ENCODE measurements around the gene KRTAP2-1. TPM values are rescaled to one million over a fixed set of nuclear protein-coding genes. Genes with fewer than 3 reads are reported as not detected.
"Not testable (repeated sequence)": the region's sequence is repeated elsewhere in the genome, so short reads cannot be mapped to it uniquely, and the experiment has no call there.

Gene KRTAP2-1
- total RNA-seq, 1 experiment from 2014 or later: not detected

GRCh38 chr17:41020336-41020735 is 26.8 kb downstream of the KRTAP2-1 start:
- in situ Hi-C loops (cut with HindIII; ENCODE audit: low pct_unique_long_range_greater_than_20kb, low sequenced_read_pairs): no loop called here
- DNase-seq (ENCODE audit: low read depth): peak; percentile 61

GRCh38 chr17:41019415-41019814 is 27.7 kb downstream of the KRTAP2-1 start:
- in situ Hi-C loops (cut with HindIII; ENCODE audit: low pct_unique_long_range_greater_than_20kb, low sequenced_read_pairs): no loop called here
- DNase-seq (ENCODE audit: low read depth): no peak

GRCh38 chr17:41018541-41018940 is 28.6 kb downstream of the KRTAP2-1 start:
- no peak for DNase-seq (ENCODE audit: low read depth)
- in situ Hi-C loops (cut with HindIII; ENCODE audit: low pct_unique_long_range_greater_than_20kb, low sequenced_read_pairs): no loop called here

GRCh38 chr17:41016578-41017215 is 30.4 kb downstream of the KRTAP2-1 start:
- in situ Hi-C loops (cut with HindIII; ENCODE audit: low pct_unique_long_range_greater_than_20kb, low sequenced_read_pairs): no loop called here

DNA sequence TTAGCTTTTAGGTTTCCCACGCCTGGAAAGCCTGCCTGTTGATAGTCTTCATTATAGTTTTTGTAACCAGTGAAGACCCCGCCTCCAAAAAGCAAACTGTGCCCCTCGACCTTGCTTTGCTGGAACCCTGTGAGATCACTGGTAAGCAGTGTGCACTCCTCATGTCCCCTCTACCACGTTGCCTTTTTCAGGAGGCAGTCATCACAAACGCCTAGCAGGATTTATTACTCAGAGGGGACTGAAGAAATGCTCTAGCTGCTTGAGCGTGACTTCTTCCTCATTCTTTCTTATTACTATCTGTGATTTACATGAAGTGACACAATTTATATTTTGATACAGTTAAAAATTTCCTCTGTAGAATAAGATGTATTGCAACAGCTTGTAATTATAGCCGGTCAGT is 31.7 kb downstream of the KRTAP2-1 start:
- peak; percentile 47 for DNase-seq (ENCODE audit: low read depth)
- in situ Hi-C loops (cut with HindIII; ENCODE audit: low pct_unique_long_range_greater_than_20kb, low sequenced_read_pairs): no loop called here

More at GRCh38 chr17:41016578-41017215, 30.4 kb downstream of the KRTAP2-1 start:
- DNase-seq (ENCODE audit: low read depth): no peak

DNA sequence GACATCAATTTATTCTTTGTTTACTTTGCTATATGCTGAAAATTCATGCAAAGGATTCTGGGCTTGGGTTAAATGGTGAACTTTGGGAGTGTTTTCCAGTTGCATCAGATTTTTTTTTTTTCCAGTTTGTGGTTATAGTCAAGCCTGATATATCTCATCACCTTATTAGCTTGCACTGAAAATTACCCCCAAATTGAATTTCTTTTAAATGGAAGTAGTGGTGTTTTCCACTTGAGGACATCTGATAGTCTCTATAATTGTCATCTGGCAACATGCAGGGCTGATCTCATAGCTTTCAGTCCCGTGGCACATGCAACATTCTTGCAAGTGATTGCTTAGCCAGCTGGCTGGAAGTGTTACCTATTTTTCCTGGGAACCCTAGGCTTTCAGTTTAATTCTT is 33.5 kb downstream of the KRTAP2-1 start:
- in situ Hi-C loops (cut with HindIII; ENCODE audit: low pct_unique_long_range_greater_than_20kb, low sequenced_read_pairs): no loop called here
- DNase-seq (ENCODE audit: low read depth): no peak

- in situ Hi-C loops (cut with HindIII; ENCODE audit: low pct_unique_long_range_greater_than_20kb, low sequenced_read_pairs): no loop called here
- no peak for DNase-seq (ENCODE audit: low read depth)
Observed at GRCh38 chr17:41013181-41013580, 33.9 kb downstream of the KRTAP2-1 start.

GRCh38 chr17:41012326-41013120 is 34.6 kb downstream of the KRTAP2-1 start:
- in situ Hi-C loops (cut with HindIII; ENCODE audit: low pct_unique_long_range_greater_than_20kb, low sequenced_read_pairs): no loop called here
- DNase-seq (ENCODE audit: low read depth): no peak

DNA sequence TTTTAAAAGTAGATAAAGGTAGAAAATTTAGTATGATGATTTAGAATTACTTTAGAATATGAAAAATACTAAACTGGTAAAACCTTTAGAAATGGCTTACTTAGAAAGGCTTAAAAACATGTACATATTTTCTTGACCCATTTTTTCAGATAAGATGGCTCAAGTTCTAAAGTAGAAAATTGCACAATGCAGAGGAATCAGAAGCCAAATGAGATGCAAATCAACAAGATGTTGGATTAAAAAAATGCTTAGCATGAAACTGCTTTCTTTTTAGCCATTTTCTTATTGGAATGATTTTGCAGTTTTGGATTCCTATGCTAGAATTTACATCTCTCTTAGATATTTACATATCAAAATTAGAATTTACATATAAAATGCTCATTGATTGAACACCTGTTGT is 36.7 kb downstream of the KRTAP2-1 start:
- no peak for DNase-seq (ENCODE audit: low read depth)

DNA sequence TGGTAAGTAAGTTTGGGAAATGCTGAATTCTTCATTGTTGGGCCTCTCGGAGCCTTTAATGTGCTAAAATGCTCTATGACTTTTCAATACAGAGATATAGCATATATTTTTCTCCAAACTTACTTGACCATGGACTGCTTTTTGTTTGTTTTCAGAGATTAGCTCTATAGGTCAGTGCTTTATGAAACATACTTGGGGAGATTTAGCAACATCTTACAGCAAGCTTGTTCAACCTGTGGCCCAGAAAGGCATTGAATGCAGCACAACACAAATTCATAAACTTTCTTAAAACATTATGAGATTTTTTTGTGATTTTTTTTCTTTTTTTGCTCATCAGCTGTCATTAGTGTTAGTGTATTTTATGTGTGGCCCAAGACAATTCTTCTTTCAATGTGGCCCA is 37.2 kb downstream of the KRTAP2-1 start:
- in situ Hi-C loops (cut with HindIII; ENCODE audit: low pct_unique_long_range_greater_than_20kb, low sequenced_read_pairs): no loop called here
- no peak for DNase-seq (ENCODE audit: low read depth)

More for the DNA sequence above, 36.7 kb downstream of the KRTAP2-1 start:
- in situ Hi-C loops (cut with HindIII; ENCODE audit: low pct_unique_long_range_greater_than_20kb, low sequenced_read_pairs): no loop called here

- DNase-seq (ENCODE audit: low read depth): no peak
Observed at GRCh38 chr17:41009301-41009760, 37.8 kb downstream of the KRTAP2-1 start.

DNA sequence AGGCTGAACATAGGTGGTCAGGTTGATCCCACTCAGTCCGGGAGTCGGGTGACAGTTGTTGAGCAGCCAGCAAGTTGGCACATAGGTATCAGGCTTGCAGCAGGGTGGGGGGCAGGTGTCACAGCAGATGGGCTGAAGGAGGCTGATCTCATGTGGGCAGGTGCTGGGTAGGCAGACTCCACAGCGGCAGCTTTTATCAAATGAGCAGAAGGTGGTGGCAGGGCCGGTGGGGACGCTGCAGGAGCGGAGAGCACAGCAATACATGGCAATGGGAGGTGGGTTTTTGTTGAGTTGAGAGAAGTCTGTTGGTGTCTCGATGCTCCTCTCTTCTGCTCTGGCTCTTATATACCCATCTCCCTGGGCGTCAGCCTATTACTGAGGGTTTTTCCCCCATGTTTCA is 38.3 kb downstream of the KRTAP2-1 start, which contains the start of gene KRTAP3-1:
KRTAP3-1 (minus strand) TSS at position 318 of the 400 bp plus-strand sequence; CDS start at position 264, 54 bp downstream.
- in situ Hi-C loops (cut with HindIII; ENCODE audit: low pct_unique_long_range_greater_than_20kb, low sequenced_read_pairs): no loop called here
- DNase-seq (ENCODE audit: low read depth): no peak

More at GRCh38 chr17:41009301-41009760, 37.8 kb downstream of the KRTAP2-1 start:
- in situ Hi-C loops (cut with HindIII; ENCODE audit: low pct_unique_long_range_greater_than_20kb, low sequenced_read_pairs): no loop called here

- in situ Hi-C loops (cut with HindIII; ENCODE audit: low pct_unique_long_range_greater_than_20kb, low sequenced_read_pairs): no loop called here
- no peak for DNase-seq (ENCODE audit: low read depth)
Observed at GRCh38 chr17:41004397-41004796, 42.7 kb downstream of the KRTAP2-1 start.

- no peak for DNase-seq (ENCODE audit: low read depth)
- in situ Hi-C loops (cut with HindIII; ENCODE audit: low pct_unique_long_range_greater_than_20kb, low sequenced_read_pairs): no loop called here
Observed at GRCh38 chr17:41003926-41004325, 43.2 kb downstream of the KRTAP2-1 start.

GRCh38 chr17:41002814-41003213 is 44.3 kb downstream of the KRTAP2-1 start:
- no peak for DNase-seq (ENCODE audit: low read depth)
- in situ Hi-C loops (cut with HindIII; ENCODE audit: low pct_unique_long_range_greater_than_20kb, low sequenced_read_pairs): no loop called here

DNA sequence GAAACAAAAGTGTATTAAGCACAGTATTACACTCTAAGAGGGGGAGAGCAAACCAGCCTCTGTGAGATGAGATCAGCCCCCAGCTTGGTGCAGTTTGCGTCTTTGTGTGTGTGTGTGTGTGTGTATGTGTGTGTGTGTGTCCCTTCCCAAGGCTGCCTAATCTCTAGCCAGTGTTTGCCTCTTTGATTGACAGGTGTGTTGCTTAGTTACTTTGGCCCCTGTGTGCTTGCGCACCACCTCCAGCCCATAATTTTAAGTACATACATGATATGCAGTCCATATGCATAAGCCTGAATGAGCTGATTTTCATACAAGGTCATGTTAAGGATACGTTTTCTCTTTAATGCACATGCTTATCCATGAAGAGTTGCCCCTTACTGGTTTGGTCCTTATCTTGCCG is 45.3 kb downstream of the KRTAP2-1 start:
- DNase-seq (ENCODE audit: low read depth): no peak
- in situ Hi-C loops (cut with HindIII; ENCODE audit: low pct_unique_long_range_greater_than_20kb, low sequenced_read_pairs): no loop called here

DNA sequence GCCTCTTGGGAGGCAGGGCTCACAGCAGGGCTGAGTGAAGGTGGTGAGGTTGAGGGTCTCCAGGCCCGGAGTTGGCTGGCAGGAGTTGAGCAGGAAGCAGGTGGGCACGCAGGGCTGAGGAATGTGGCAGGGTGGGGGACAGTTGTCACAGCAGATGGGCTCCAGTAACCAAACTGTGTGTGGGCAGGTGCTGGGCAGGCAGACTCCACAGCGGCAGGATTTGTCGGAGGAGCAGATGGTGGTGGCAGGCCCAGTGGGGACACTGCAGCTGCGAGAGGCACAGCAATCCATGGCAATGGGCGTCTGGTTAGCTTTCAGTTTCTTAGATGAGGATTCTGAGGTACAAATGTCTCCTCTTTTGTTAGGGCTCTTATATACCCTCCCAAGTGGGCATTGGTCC is 47.6 kb downstream of the KRTAP2-1 start, which contains the start of gene KRTAP3-2:
KRTAP3-2 (minus strand) TSS at position 344 of the 400 bp plus-strand sequence; CDS start at position 291, 53 bp downstream.
- DNase-seq (ENCODE audit: low read depth); in situ Hi-C loops (cut with HindIII; ENCODE audit: low pct_unique_long_range_greater_than_20kb, low sequenced_read_pairs): not testable (repeated sequence)

- DNase-seq (ENCODE audit: low read depth): no peak
- in situ Hi-C loops (cut with HindIII; ENCODE audit: low pct_unique_long_range_greater_than_20kb, low sequenced_read_pairs): no loop called here
Observed at GRCh38 chr17:40997361-40997760, 49.8 kb downstream of the KRTAP2-1 start.

- no peak for DNase-seq (ENCODE audit: low read depth)
- in situ Hi-C loops (cut with HindIII; ENCODE audit: low pct_unique_long_range_greater_than_20kb, low sequenced_read_pairs): no loop called here
Observed at GRCh38 chr17:40996829-40997228, 50.3 kb downstream of the KRTAP2-1 start.

Measured in Caki2 (cell line).